ENCODE data around the gene KIF4A.
A peak's percentile ranks its signal among the peaks of the same experiment; 100 is the strongest.
"Not testable (repeated sequence)": the region's sequence is repeated elsewhere in the genome, so short reads cannot be mapped to it uniquely, and the experiment has no call there.

KIF4A gene

DNA sequence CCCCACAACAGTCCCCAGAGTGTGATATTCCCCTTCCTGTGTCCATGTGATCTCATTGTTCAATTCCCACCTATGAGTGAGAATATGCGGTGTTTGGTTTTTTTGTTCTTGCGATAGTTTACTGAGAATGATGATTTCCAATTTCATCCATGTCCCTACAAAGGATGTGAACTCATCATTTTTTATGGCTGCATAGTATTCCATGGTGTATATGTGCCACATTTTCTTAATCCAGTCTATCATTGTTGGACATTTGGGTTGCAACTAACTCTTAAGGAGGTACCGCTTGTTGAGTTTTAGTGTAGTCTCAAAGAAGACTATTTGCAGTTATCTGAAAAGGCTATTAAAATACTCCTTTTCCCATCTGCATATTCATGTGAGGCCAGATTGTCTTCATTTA is 110.3 kb downstream of the KIF4A start:
- DNase-seq: not testable (repeated sequence)

DNA sequence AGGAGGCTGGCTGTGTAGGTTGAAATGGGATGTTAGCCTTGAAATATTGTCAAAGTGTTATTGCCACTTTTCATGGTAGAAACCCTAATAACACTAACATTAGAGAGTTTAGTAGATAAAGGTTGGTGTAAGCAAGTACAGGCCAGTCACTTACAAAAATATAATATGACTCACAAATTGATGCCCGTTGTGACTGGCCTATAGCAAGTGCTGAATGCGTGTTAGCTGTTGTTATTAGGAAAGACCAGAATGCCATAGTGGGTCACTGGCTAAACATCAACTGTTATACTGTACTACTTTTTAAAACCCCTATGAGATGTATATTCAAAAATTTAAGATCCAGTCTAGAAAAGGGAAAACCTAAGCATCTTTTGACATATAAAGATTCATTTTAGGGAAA is 112.8 kb downstream of the KIF4A start:
- DNase-seq: no peak

DNA sequence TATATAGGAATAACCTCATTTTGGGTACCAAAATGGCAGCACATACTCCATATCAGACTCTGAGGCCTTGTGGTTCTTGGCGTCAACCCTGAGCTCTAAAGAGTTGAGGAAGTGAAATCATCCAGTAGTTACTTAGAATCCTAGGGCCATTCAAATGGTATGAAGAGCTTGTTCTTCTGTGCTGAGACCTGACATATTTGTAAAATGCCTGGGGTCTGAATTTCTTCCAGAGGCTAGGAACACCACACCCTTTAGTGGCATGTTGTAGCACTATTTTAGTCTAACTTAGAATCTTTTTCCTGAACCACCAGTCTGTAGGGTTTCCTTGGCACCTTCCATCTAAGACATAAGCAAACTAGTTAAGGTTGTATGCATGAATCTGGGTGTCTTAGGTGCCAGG is 115.1 kb downstream of the KIF4A start:
- no peak for DNase-seq

DNA sequence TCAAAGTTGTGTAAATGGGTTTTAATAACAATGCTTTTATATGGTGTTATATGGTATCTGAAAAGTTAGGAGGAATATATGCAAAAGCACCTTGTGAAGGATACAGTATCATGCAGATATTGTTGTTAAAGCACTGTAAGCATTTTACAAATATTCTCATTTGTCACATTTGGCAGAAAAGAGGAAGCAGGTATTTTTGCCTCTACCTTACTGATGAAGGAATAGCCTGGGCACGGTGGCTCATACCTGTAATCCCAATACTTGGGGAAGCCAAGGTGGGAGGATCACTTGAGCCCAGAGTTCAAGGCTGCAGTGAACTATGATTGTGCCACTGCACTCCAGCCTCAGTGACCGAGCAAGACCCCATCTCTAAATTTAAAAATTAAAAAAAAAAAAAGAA is 121.0 kb downstream of the KIF4A start:
- DNase-seq: no peak

DNA sequence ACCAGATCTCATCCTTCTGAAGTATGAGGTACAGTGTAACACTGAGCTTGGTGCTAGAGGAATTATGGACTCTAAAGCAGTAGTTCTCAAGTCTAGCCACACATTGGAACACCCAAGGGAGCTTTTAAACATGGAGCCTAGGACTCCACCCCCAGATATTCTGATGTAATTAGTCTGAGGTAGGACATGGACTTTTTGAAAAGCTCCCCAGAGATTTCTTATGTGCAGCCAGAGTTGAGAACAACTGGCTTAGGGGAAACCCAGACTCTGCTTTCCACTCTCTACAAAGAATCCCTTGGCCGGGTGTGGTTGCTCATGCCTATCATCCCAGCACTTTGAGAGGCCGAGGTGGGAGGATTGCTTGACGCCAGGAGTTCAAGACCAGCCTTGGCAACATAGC is 121.6 kb downstream of the KIF4A start:
- no peak for DNase-seq

DNA sequence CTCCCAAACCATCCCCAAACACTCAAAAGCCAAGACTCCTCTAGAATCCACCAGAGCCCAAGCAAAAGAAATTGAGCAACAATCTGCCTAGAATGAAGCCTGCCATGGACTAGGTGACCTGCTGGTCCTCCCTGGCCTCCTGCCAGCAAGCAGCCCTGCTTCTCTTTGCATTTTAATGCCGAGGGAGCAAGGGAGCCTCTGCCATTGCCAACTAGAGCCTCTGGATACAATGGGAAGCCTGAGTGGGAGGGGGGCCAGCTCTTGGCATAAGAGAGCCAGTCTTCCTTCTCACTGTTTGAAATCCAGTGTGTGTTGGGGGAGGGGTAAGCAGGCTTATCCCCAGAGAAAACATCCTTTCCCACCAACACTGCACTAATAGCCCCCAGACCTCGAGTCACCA is 131.7 kb downstream of the KIF4A start:
- no peak for DNase-seq

DNA sequence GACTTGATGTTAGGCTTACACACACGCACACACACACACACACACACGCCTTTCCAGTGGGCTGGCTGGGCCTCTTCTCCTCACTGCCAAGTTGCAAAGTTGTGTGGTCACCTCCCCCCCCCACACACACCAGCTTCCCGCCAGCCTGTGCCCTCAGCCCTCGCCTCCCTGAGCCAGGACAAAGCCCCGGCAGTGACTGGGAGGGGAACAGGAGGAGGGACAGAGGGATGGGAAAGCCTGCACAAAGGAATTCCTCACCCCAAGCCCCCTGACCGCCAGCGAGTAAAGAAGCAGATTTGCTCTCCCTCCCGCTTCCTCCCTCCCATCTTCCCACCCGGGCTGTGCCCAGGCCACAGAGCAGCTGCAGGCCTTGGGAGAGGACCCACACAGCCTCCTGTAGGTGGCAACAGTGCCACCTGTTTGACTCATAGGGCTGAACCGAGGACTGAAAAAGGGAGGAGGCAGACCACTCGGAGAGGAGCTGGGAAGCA is 133.0 kb downstream of the KIF4A start, which contains the start of gene GDPD2:
Gene GDPD2 (plus strand): TSS at position 464 of the 491 bp plus-strand sequence. CDS start 1,671 bp downstream, outside the sequence.
- no peak for DNase-seq

DNA sequence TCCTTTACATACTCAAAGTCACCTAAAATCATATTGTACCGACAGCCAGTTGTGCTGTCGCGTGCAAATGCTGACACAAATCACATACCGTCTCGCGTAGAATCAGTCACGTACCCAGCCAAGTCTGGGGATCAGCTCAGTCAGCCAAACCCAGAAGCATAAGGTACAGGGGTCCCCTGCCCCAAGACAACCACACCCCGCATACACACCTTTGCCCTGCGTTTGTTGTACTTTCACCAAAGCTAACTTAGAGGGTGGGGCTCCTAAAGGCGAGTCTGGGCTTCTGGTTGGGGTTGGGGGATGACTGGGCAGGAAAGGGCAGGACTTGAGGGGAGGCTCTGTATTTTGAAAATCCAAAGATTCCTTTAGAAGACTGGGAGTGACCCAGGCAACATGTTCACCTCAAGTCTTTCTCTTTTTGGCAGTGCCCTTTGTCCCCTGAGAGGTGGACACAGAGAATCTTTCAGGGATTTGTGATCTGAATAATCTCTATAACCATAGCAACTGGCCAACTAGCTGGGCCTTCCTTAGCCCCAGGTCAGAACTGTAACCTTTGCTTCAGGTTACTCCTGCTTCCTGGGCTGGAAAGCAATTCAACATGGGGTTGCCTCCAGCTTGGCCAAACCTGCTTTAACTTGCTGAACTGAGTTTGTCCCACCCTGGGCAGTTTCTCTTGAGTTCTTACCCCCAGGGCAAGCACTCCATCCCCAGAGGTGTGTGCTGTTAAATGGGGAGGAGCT is 134.2 kb downstream of the KIF4A start:
- DNase-seq: no peak

DNA sequence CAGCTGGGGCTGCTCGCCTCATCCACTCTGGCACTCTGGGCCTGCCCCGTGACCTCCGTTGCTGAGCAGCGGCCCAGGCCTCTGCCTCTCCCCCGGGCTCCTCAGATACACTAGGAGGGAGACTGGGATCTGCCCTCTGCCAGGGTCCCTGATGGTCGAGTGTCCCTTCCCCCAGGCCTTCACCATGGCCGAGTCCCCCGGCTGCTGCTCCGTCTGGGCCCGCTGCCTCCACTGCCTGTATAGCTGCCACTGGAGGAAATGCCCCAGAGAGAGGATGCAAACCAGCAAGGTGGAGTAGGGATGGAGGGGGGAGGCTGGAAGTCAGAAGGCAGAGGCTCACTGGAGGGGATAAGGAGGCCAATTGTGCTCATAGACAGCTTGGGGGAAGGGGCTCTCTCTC is 134.9 kb downstream of the KIF4A start:
- no peak for DNase-seq

DNA sequence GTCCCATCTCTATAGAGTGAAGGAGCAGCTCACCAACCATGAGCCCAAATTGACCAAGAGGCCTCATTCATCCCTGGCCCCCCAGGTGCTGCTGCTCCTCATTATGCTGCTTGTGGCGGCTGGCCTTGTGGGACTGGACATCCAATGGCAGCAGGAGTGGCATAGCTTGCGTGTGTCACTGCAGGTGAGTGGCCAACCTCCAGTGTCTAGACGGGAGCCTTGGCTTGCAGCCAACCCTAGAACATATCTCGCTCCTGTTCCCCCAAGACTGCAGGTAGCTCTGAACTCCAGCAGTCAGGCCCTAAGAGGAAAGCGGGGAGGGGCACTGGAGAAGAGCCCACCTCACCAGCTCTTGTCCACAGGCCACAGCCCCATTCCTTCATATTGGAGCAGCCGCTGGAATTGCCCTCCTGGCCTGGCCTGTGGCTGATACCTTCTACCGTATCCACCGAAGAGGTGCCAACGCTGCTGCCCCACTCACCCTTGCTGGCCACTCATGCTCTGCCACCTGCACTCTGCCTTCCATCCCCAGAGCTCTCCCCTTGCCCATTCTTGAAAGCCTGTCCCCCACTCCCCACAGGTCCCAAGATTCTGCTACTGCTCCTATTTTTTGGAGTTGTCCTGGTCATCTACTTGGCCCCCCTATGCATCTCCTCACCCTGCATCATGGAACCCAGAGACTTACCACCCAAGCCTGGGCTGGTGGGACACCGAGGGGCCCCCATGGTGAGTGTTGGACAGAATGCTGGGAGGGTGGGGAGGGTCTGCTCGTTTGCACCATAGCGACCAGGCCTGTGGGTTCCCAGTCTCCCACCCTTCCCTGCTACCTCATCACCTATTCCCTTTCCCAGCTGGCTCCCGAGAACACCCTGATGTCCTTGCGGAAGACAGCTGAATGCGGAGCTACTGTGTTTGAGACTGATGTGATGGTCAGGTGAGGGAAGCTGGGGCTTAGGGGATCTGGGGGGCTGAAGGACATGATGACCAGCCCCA is 136.7 kb downstream of the KIF4A start:
- DNase-seq: no peak

DNA sequence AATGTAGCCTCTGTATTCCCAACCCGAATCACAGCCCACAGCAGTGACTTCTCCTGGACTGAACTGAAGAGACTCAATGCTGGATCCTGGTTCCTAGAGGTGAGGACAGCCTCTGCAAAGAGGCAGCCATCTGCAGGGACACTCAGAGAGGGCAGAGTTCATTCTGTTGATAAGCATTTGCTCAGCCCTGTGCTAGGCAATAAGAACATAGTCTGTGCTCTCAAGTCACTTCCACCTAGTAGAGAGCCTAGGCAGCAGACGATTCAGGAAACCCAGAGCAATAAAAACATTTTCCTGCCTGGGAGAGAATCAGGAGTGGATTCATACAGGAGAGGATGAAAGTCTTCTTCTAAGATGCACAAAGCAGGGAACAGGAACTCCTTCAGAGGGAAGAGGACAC is 137.5 kb downstream of the KIF4A start:
- no peak for DNase-seq

DNA sequence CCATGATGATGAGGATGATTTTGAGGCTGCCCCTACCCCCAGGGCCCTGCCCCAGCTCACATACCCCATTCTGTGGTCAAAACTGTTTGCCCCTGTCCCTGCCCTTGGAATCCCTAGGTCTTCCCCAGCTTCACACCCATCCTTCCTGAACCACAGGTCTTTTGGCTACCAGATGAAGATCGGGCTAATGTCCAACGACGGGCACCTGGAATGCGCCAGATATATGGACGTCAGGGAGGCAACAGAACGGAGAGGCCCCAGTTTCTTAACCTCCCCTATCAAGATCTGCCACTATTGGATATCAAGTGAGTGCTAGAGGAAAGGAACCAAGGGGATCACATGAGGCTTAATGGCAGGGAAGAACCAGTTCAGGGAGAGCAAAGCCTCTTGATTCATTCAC is 139.9 kb downstream of the KIF4A start:
- no peak for DNase-seq

DNA sequence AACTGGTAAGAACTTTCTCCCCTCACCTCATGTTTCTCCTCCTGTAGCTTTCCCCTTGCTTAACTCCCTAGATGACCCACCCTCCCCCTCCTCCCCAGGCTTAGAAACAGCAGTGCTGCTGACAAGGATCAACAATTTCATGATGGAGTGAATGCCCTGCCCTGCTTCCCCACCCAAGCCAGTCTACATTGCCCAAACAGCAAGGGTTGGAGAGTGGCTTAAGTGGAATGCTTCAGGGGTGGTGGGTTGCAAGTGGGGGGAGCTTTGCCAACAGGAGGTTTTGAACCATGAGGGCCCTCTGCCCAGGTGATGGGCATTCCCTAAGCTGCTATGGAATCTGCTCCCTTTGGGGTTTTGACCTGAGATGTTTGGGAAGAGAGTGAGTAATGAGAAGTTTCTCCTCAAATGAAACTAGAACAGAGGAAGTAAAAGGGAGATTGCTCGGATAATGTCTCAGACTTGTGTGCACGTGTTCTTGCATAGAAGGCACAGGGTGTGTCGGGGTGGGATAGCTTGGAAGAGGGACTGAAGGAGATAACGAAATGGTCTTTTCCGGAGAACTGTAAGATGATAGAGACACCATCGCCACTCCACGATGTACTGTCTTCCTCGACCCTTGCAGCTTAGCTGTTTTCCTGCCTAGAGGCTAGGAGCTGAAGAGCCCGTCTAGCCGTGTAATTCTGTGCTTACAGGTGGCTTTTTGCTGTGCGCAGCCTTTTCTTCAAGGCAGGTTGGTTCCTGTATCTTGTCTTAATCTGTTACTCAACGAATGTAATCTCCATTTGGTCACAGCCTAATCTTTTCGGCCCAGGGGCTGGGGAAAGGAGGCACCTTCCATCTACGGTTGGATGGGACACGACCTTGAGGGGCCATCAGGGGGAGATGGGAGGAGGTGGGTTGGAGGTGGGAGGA is 143.3 kb downstream of the KIF4A start:
- DNase-seq: no peak

DNA sequence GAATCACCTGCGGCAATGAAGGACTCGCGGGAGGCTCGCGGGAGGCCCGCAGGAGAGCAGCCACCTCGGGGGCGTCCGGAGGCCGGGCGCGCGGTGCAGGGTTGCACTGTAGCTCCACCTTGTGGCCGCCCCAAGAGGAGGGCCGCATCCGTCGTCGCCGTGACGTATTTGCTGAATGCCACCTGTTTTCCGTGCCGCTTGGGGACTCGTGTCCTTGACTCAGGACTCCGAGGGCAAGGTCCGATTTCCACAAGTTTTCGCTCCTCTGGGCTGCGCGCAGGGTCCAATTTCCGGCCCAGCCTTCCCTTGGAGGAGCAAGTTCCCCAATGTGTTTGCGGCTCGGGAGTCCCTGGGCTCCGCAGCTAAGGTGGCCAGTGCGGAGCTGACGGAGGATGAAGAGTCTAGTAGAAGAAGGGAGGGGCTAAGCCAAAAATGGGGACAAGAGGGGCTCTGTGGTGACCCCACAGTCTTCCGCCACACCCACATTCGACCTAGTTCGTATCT is 144.0 kb downstream of the KIF4A start:
- DNase-seq: peak; percentile 80 to 81

DNA sequence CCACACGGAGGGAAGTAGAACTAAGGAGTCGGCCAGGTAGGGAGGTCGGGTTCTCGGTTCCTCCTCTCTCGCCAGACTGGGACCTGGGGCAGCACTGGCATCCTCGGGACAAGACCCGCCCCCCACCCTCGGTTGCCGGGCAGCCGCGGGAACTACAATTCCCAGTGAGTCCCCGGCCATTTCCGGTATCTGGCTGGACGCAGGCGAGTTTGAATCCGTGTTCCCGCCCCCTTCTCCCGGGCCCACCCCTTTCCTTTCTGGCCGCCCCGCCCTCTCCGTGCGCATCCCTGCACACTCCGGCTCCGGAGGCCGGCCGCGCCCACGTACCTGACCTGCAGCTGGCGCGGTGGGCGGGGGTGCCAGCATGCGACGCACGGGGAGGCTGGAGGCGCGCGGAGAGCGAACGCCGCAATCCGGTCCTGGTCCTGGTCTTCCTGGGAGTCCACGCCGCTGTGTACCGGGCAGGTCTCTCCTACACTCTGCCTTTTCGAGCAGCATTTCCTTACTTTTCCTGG is 144.5 kb downstream of the KIF4A start:
- DNase-seq: peak; percentile 74 to 79

DNA sequence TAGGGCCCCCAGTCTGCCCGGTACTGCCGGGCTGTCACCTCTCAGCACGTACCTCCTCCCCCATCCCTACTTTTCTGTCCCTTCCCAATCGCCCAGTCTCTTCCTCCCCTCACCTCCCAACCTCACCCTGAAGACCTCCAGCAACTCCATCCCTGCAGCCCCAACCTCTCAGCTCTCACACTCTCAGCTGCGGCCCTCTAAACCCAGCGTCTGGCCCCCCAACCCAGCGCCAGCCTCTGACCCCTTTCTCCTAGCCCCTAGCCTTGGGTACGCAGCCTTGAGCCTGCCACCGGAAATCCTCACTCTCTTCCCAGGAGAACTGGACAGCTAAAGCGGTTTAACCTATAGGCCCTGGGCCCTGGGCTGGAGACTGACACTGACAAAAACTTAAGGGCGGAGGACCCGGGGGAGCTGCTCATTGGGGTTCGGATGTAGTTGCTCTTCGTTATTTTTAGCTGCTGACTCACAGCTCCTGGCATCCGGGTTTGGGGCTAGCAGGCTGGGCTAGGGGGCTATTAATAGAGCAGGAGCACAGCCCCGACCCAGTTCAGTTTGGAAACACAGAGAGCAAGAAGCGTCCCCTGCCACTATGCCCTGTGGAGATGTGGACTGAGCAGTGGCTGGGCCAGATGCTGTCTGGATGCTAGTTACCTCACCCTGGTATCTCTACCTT is 145.1 kb downstream of the KIF4A start:
- peak in 1 of 2 donors; percentile 34 for DNase-seq

DNA sequence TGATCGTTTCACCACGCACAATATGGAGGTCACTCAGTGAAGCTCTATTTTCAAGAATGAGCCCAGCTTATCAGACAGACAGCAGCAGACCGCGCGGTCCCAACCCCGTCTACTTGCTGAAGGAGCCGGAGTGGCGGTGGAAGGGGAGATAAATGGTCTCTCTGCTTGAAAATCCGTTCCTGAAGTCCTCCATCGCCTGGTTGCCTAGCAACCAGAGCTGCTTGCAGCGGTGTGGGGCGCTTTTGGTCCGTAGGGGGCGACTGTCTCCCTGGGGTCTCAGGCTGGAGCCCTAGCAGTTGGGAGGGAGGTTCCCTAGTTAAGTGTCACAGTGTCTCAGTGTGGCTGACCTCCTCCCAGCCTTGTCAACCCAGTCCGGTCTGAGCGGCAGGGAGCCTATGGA is 146.4 kb downstream of the KIF4A start:
- peak in 1 of 2 donors; percentile 20 for DNase-seq

DNA sequence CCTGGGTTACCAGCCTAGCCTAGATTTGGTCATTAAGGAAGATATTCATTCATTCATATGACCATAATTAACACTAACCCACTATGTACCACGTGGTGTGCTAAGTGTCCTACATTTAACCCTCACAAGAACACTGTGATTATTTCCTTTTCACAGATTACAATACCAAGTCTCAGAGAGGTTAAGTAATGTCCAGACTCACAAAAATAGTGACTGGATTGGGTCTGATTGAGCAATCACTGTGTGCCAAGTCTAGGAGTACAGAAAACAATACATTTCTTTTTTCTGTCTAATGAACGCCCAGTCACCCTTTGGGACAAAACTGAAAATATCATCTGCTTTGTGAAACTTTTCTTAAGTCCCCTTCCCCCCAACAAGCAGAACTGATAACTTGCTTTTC is 147.1 kb downstream of the KIF4A start:
- no peak for DNase-seq

DNA sequence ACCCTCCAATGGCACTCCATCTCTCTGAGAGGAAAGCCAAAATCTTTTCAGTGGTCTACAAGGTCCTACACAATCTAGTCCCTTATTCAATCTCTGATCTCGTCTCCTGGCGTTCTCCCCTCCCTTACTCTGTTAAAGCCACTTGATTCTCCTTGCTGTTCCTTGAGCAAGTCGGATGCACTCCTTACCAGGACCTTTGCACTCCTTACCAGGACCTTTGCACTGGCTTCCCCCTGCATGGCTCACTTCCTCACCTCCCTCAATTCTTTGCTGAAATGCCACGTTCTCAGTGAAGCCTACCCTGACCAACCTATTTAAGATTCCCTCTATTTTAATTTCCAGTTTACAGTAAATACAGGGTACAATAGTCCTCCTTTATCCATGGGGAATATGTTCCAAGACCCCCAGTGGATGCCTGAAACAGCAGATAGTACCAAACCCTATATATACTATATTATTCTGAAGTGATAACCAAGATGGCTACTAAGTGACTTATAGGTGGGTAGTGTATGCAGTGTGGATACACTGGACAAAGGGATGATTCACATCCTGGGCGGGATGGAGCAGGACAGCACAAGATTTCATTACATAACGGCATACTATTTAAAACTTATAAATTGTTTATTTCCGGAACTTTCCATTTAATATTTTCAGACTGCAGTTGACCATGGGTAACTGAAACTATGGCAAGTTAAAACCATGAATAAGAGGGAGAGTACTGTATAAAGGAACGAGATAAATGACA is 148.2 kb downstream of the KIF4A start:
- DNase-seq: no peak

DNA sequence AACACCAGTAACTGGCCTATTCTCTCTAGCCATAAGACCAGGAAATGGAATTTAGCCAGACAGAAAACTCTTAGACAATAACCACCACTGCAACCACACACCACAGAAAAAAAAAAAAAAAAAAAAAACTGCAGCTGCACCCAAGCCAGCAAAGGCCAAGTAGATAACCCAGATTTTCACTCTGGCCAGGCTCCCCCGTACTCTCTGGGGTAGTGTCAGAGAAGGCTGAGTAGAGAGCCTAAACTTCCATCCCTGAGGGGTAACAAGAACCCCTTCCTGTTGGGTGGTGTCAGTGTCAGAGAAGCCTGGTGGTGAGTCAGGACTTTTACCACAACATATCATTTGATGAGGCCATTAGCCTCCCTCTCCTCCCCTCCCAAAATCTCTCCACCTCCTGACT is 149.1 kb downstream of the KIF4A start:
- no peak for DNase-seq

DNA sequence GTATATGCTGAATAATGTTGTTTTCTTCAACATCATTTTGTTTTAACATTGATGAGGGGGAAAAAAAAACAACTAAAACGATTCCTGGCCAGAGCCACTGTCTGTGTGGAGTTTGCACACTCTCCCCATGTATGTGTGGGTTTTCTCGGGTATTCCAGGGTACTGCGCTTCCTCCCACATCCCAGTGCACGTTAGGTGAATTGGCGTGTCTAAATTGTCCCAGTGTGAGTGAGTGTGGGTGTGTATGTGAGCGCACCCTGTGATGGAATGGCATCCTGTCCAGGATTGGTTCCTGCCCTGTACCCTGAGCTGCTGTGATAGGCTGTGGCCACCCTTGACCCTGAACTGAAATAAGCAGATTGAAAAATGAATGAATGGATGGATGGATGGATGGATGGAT is 152.3 kb downstream of the KIF4A start:
- no peak for DNase-seq
